ENCODE results near the gene CARMIL1. TPM values are rescaled to one million over a fixed set of nuclear protein-coding genes. Genes with fewer than 3 reads are reported as not detected.

CARMIL1 gene
- total and polyA plus RNA-seq, 2 of the 8 experiments (the other 6 are each of a cell fraction or from before 2014, with no cell fraction given), result 20.3 to 40.4 TPM

DNA sequence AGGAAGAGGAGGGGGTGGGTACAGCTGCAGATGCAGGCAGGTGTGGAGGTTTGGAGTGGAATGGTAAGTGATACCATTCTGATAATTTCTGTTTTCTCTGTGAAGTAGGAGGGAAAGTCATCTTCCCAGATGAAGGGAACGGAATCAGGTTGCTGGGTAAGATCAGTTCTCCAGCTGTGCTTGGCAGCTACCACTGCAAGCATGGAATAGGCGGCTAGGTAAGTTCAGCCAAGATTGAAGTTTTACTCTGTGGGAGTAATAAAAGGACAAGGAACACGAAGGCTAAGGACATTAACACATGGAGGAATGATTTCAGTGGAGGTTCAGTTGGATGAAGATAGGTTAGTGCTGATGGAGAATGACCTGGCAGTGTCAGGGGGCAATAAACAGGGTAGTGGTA, 128.3 kb downstream of the CARMIL1 start:
- H3K4ac ChIP-seq (replicated peaks; ENCODE audit: insufficient read length, low read depth, low read length), result peak overlapping the region; percentile 91
- CTCF ChIA-PET (ENCODE audit: partially characterized antibody), result no interaction called here
- peaks cover 15% of the 10 kb centered on the region for H3K79me1 ChIP-seq (ENCODE audit: low read depth, low read length)
- 49% methylated on average over 3 of the region's 3 CpGs; no CpG with 5 or more reads in 1 of the 2 experiments for WGBS, 2 experiments (ENCODE audit: extremely low coverage in 1 of 2, insufficient coverage in 1 of 2, insufficient read length in 1 of 2, insufficient replicate concordance in 2 of 2, low coverage in 1 of 2, low lambda C conversion rate in 2 of 2, missing lambda C conversion rate in 1 of 2)
- FAIRE-seq (peak; percentile 55), DNase-seq (ENCODE audit: low read depth in 1 of 2, low spot score in 2 of 2) (no peak)
- no peak overlapping the region for H3K23ac ChIP-seq (ENCODE audit: insufficient read length)
- H3K27me3 ChIP-seq (replicated peaks in 1 of 4; ENCODE audit: control insufficient read depth in 3 of 4, extremely low read depth in 1 of 4, insufficient read depth in 3 of 4, low read length in 3 of 4), result no peaks in the 10 kb centered on the region
- H2BK12ac ChIP-seq (ENCODE audit: low read depth, low read length), result no peak overlapping the region; the same call in 1 of the 2 replicates
- H3K56ac ChIP-seq (replicated peaks; ENCODE audit: insufficient read length, low read depth, low read length), result no peak overlapping the region
- H3K4me1 ChIP-seq (replicated peaks in 1 of 4; ENCODE audit: control insufficient read depth in 3 of 4, insufficient read depth in 4 of 4, low read length in 3 of 4), result peaks cover 0 to 22% (median 15%) of the 10 kb centered on the region in 4 experiments; a peak in 6 of 7 replicates
- 0 out of 2 replicates have a peak overlapping the region, but pooled peaks have one; percentile 1 for H2BK20ac ChIP-seq (ENCODE audit: low read length)
- H3K4me3 ChIP-seq (ENCODE audit: extremely low read depth in 1 of 4, insufficient read depth in 2 of 4, low read depth in 3 of 4, low read length in 4 of 4), result peak overlapping the region in 1 of 4 experiments; percentile 15; a peak in 2 of 8 replicates
- H3K4me2 ChIP-seq (ENCODE audit: insufficient read depth in 1 of 2, low read depth in 2 of 2, low read length in 2 of 2), result peak overlapping the region; percentile 49 to 53
- H3K23me2 ChIP-seq (ENCODE audit: low read depth, low read length), result no peaks in the 10 kb centered on the region
- H3K9me3 ChIP-seq (ENCODE audit: insufficient read depth in 2 of 2, low read depth in 1 of 2, low read length in 1 of 2), result no peaks in the 10 kb centered on the region
- no peaks in the 10 kb centered on the region for H4K20me1 ChIP-seq (replicated peaks in 1 of 2; ENCODE audit: control insufficient read depth in 1 of 2, insufficient read depth in 2 of 2, low read length in 2 of 2)
- H2AFZ ChIP-seq (ENCODE audit: low read length), result no peak overlapping the region
- H3K14ac ChIP-seq (ENCODE audit: insufficient read length), result no peak overlapping the region
- peak overlapping the region; percentile 36 for H4K91ac ChIP-seq (replicated peaks; ENCODE audit: insufficient read length, low read length)
- no peak overlapping the region for H4K8ac ChIP-seq (ENCODE audit: extremely low read depth, insufficient read depth, low read length)
- H2BK5ac ChIP-seq (ENCODE audit: low read depth, low read length), result peak overlapping the region; percentile 1; the same call in 1 of the 2 replicates
- H3K18ac ChIP-seq (ENCODE audit: extremely low read depth, low read length), result peak overlapping the region; percentile 40; the same call in 1 of the 2 replicates
- H3K79me2 ChIP-seq (ENCODE audit: control insufficient read depth in 1 of 2, insufficient read depth in 2 of 2, low read length in 2 of 2), result peaks cover 0 to 82% of the 10 kb centered on the region in 2 experiments; a peak in 3 of 4 replicates
- H3K36me3 ChIP-seq (ENCODE audit: control insufficient read depth in 2 of 4, insufficient read depth in 4 of 4, low read length in 3 of 4), result no peaks in the 10 kb centered on the region; a peak in 1 of 8 replicates
- no peak overlapping the region for H2BK15ac ChIP-seq (ENCODE audit: low read length)
- peak overlapping the region; percentile 6 for H2BK120ac ChIP-seq (replicated peaks; ENCODE audit: low read depth, low read length)
- no peak overlapping the region for H3K9ac ChIP-seq (replicated peaks in 1 of 4; ENCODE audit: extremely low read depth in 1 of 4, low read depth in 3 of 4, low read length in 3 of 4)
- POLR2A ChIA-PET (ENCODE audit: partially characterized antibody), result no interaction called here
- H3K27ac ChIP-seq (ENCODE audit: low read depth, low read length), result 0 out of 2 replicates have a peak overlapping the region, but pooled peaks have one; percentile 53
- H2AK5ac ChIP-seq (ENCODE audit: low read depth, low read length), result no peak overlapping the region; the same call in 1 of the 2 replicates
- no peak overlapping the region for H4K5ac ChIP-seq (ENCODE audit: insufficient read length, low read depth, low read length)
- no peak for TF ChIP-seq NANOG (IDR thresholded peaks at IDR 0.05; ENCODE audit: insufficient read depth, low read depth, low read length, poor library complexity, severe bottlenecking)
- no peak for TF ChIP-seq ATF2 (IDR thresholded peaks at IDR 0.05; ENCODE audit: low read length)
- TF ChIP-seq CREB1 (IDR thresholded peaks at IDR 0.05), result no peak
- TF ChIP-seq HDAC6 (IDR thresholded peaks at IDR 0.05; ENCODE audit: low read depth, low read length), result no peak
- TF ChIP-seq CEBPB (IDR thresholded peaks at IDR 0.05; ENCODE audit: low read depth, low read length), result no peak
- no peak for TF ChIP-seq EZH2 (IDR thresholded peaks at IDR 0.05; ENCODE audit: low read depth, low read length, severe bottlenecking)
- TF ChIP-seq KDM4A (IDR thresholded peaks at IDR 0.05; ENCODE audit: low read depth, low read length, severe bottlenecking), result no peak
- no peak for TF ChIP-seq CHD2 (IDR thresholded peaks at IDR 0.05; ENCODE audit: low read length)
- no peak for TF ChIP-seq POU5F1 (IDR thresholded peaks at IDR 0.05; ENCODE audit: low read depth, low read length)
- TF ChIP-seq TBP (IDR thresholded peaks at IDR 0.05; ENCODE audit: low read depth, low read length), result no peak
- TF ChIP-seq RXRA (IDR thresholded peaks at IDR 0.05; ENCODE audit: insufficient read depth, low read depth, low read length), result no peak
- TF ChIP-seq TCF12 (IDR thresholded peaks at IDR 0.05; ENCODE audit: low read depth, low read length), result no peak
- TF ChIP-seq SUZ12 (IDR thresholded peaks at IDR 0.05; ENCODE audit: low read length), result no peak

Data from H1 (cell line).